Adrenal gland (tissue), 12 donors: Measurements from ENCODE around the gene IRGC. TPM values are rescaled to one million over a fixed set of nuclear protein-coding genes. Genes with fewer than 3 reads are reported as not detected.

Source experiments
- DNase-seq, 7 donors: peaks; one replicate each; pipeline ENCODE4 v3.0.0-alpha.2; 2019 to 2020
- H3K27ac ChIP-seq, 5 donors: fragments of 200-600 bp; sonication (generic) in 4 of 5; 1 replicate in 3 of 5; 2 replicates in 2 of 5; pipeline versions ENCODE4 v1.5.1 to v1.8.0; 2016 to 2020; ENCODE audit warnings: mild to moderate bottlenecking in 1 of 5
- H3K27me3 ChIP-seq: fragments of 200-600 bp; 2 replicates; pipeline ENCODE4 v1.8.0; 2021
- H3K36me3 ChIP-seq, 2 donors: fragments of 200-600 bp; replicated peaks in 1 of 2; 1 replicate in 1 of 2; 2 replicates in 1 of 2; pipeline versions ENCODE4 v1.5.1 to v1.8.0; 2018 to 2022
- H3K4me1 ChIP-seq, 2 donors: fragments of 200-600 bp; replicated peaks in 1 of 2; 1 replicate in 1 of 2; 2 replicates in 1 of 2; pipeline versions ENCODE4 v1.5.1 to v1.8.0; 2018 to 2021
- H3K4me3 ChIP-seq, 4 donors: fragments of 200-600 bp; sonication (generic) in 3 of 4; one replicate each; pipeline ENCODE4 v1.5.1; 2016 to 2018
- H3K9me3 ChIP-seq, 3 donors: fragments of 200-600 bp; sonication (generic) in 1 of 3; replicated peaks in 1 of 3; 1 replicate in 2 of 3; 2 replicates in 1 of 3; pipeline versions ENCODE4 v1.5.1 to v1.8.0; 2016 to 2021
- POLR2A ChIP-seq, 2 donors: fragments of 450-650 bp; IDR thresholded peaks; one replicate each; pipeline ENCODE4 v1.6.1; 2017; ENCODE audit warnings: antibody characterized with exemption in 2 of 2, mild to moderate bottlenecking in 2 of 2, moderate library complexity in 1 of 2
- WGBS, 4 donors: extraction: QIAGEN DNeasy Blood & Tissue Kit in 2 of 4; methylation state at CpG; one replicate each; pipeline versions ENCODE4 v1.1.5 to v1.1.7; 2013 to 2017; 5-methylcytosine and 5-hydroxymethylcytosine counted together
- intact Hi-C, 2 donors: fragments of 100-400 bp; cut with DNase I; formaldehyde crosslinking; loops; one replicate each; pipeline versions ENCODE4 v1.14.1 to v1.15.0; 2022 to 2023
- polyA plus RNA-seq, 3 donors: library from polyadenylated mRNA; stranded (reverse); fragments of 200-250 nt in 2 of 3; fragments of 350-450 nt in 1 of 3; fragmentation: Illumina TruSeq in 1 of 3; extraction: RNeasy Lipid Tissue Mini Kit (QIAGEN cat#74804) in 1 of 3; gene quantifications; one replicate each; pipeline ENCODE4 v1.2.3, GENCODE V29; 2013 to 2014
- total RNA-seq, 9 donors: library from RNA; depleted of rRNA in 4 of 9; stranded (reverse); fragments of >200 nt in 4 of 9; fragments of 120-200 nt in 1 of 9; fragmentation: NEBNext Ultra II Directional in 1 of 9; extraction: Animal tissue kit (Norgen Biotek cat#: 25700) in 1 of 9; gene quantifications; one replicate each; pipeline versions ENCODE4 v1.1.0 to v1.2.4, GENCODE V29; 2013 to 2023
- TF ChIP-seq, protein P1 (sequence below), 6 experiments: fragments of 450-650 bp in 4 of 6; fragments of 200-600 bp in 2 of 6; sonication (generic) in 1 of 6; IDR thresholded peaks; 1 replicate in 5 of 6; 2 replicates in 1 of 6; pipeline versions ENCODE4 v1.5.1 to v1.8.0; 2016 to 2021; ENCODE audit warnings: antibody characterized with exemption in 6 of 6, mild to moderate bottlenecking in 2 of 6, moderate library complexity in 1 of 6
- donor health status: healthy with polysubstance abuse.
- donor health status: Bipolar disorder and iron deficiency.
- donor health status: DM: yes; HTN: yes; CAD: no.
- donor health status: DM: no; HTN: no; CAD: no.
- donor health status: DM: no; HTN: no; CAD: no.
- donor health status: DM: yes; HTN: yes; CAD: no.

IRGC gene
- total and polyA plus RNA-seq, 12 donors, result not detected

DNA sequence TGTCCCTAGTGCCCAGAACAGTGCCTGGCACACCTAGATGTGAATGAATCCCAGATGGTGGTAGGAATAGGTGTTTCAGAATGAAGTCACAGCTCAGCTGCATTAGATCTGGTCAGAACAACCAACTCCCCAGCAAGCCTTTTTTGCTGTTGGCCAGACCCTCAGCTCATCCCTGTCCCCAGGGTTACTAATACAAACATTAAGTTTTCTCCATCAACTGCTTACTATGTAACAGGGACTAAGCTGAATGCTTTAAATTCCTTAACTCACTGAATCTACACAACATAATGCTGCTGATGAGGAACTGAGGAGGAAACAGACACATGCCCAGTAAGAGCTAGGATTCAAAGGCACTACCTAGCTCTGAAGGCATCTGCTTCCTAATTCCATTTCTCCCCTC is 20.1 kb downstream of the IRGC start:
- intact Hi-C loops, result no loop called here
- TF ChIP-seq POLR2A (IDR thresholded peaks at IDR 0.05), result no peak
- TF ChIP-seq, protein P1, sequence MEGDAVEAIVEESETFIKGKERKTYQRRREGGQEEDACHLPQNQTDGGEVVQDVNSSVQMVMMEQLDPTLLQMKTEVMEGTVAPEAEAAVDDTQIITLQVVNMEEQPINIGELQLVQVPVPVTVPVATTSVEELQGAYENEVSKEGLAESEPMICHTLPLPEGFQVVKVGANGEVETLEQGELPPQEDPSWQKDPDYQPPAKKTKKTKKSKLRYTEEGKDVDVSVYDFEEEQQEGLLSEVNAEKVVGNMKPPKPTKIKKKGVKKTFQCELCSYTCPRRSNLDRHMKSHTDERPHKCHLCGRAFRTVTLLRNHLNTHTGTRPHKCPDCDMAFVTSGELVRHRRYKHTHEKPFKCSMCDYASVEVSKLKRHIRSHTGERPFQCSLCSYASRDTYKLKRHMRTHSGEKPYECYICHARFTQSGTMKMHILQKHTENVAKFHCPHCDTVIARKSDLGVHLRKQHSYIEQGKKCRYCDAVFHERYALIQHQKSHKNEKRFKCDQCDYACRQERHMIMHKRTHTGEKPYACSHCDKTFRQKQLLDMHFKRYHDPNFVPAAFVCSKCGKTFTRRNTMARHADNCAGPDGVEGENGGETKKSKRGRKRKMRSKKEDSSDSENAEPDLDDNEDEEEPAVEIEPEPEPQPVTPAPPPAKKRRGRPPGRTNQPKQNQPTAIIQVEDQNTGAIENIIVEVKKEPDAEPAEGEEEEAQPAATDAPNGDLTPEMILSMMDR (IDR thresholded peaks at IDR 0.05), result no peak
- Histone ChIP-seq H3K4me3 (no peak overlapping the region), H3K9me3 (no peaks in the 10 kb centered on the region), H3K4me1 (no peaks in the 10 kb centered on the region), H3K36me3 (peaks cover 0 to 88% of the 10 kb centered on the region in 2 donors), H3K27ac (no peak overlapping the region), H3K27me3 (no peaks in the 10 kb centered on the region)
- no peak for DNase-seq

DNA sequence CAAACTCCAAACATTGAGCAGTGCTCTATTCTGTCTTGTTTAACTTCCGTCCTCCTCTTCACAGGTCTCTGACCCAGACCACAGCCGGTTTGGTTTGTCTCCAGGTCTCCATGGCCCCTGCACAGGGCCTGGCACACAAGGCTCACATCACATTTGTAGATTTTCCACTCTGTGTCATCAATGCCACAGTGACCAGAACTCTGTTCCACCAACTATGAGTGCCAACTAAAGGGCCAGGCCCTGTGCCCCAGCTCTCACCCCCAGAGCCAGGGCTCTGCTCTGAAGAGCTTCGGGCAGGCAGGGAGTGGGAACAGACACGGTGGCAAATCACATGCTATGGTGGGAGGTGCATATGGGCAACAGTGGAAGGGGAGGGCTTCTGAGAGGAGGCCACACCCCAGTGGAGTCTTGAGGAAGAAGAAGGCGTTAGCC is 22.9 kb downstream of the IRGC start:
- TF ChIP-seq POLR2A (IDR thresholded peaks at IDR 0.05), result no peak
- TF ChIP-seq, protein P1 (IDR thresholded peaks at IDR 0.05), result no peak
- H3K27me3 ChIP-seq, result no peaks in the 10 kb centered on the region
- WGBS, 4 donors, result 67 to 71% (median 69%) methylated on average over 5 of the region's 5 CpGs
- no peaks in the 10 kb centered on the region for H3K9me3 ChIP-seq
- intact Hi-C loops, result no loop called here
- no peak overlapping the region for H3K27ac ChIP-seq
- DNase-seq, result no peak
- H3K4me3 ChIP-seq, result no peak overlapping the region
- H3K36me3 ChIP-seq, result peaks cover 0 to 81% of the 10 kb centered on the region in 2 donors
- no peaks in the 10 kb centered on the region for H3K4me1 ChIP-seq

DNA sequence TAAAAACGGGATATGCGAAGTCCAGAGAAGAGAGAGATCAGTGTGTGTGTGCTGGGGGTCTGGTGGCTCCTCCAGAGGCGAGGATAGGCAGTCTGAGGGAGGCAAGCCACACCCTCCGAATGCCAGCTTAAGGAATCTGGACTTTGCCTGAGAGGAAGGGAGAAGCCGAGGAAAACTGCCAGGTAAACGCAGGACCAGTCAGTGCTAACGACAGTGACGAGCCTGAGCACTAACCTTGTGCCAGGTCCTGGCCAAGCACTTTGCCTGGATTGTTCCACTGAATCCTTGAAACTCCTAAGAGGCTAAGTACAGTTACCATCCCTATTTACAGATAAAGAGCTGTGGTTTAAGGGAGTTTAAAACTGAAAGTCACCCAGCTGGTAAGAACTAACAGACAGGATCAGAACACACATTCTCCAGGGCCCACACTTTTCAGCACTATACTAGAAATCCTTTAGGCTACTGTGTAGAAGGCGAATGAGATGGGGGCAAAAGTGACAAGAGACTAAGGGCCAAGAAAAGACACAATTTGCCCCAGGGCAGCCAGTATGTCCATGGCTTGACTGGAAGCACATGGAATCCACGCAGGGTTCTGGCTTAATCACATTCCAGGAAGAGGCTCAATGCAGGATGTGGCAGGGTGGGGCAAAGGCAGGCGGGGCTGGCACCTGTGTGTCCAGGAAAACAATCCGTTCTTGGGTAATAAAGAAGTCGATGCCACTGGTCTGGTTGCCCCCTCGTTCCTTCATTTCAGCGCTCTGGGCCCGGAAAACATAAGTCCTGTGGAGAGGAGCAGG is 23.8 kb downstream of the IRGC start:
- no peak for TF ChIP-seq POLR2A (IDR thresholded peaks at IDR 0.05)
- TF ChIP-seq, protein P1 (IDR thresholded peaks at IDR 0.05), result no peak
- Histone ChIP-seq H3K9me3 (no peaks in the 10 kb centered on the region), H3K4me1 (no peaks in the 10 kb centered on the region), H3K36me3 (peaks cover 0 to 82% of the 10 kb centered on the region in 2 donors), H3K27ac (no peak overlapping the region), H3K4me3 (no peak overlapping the region), H3K27me3 (no peaks in the 10 kb centered on the region)
- intact Hi-C loops, result no loop called here
- WGBS, 4 donors, result 83 to 88% (median 84%) methylated on average over 16 of the region's 16 CpGs
- no peak for DNase-seq

DNA sequence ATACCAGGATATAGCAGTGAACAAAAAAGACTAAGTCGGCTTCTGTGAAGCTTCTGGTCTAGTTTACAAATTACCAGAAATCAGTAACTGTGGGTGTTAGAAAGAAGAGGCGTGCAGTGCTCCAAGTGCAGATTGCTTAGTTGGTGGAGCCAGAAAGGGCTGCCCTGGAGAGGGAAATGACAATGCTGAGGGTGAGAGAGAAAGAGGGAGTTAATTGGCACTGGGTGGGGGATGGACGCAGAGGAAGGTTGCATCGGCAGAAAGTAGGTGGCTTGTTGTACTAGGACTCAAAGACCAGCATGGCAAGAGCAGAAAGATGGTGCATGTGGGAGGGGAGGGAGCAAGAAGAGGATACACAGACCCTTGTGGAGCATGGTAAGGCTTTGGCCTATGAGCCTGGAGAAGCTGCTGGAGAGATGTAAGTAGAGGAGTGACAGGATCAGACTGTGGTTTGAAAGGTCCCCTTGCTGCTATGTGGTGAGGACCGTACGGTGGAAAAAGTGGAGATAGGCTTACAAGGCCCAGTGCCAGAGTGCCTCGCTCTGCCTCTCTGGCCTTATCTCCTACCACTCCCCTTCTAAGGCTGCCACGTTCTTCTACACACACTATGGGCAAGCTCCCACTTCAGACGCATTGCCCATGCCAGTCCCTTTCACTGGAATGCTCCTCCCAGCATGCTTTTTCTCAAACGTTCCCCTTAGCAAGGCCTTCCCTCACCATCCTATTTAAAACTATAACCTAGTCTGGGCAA is 25.4 kb downstream of the IRGC start:
- Histone ChIP-seq H3K27ac (no peak overlapping the region), H3K27me3 (no peaks in the 10 kb centered on the region), H3K4me3 (no peak overlapping the region), H3K4me1 (no peaks in the 10 kb centered on the region), H3K9me3 (no peaks in the 10 kb centered on the region), H3K36me3 (peaks cover 0 to 88% of the 10 kb centered on the region in 2 donors)
- no peak for DNase-seq
- no peak for TF ChIP-seq POLR2A (IDR thresholded peaks at IDR 0.05)
- TF ChIP-seq, protein P1 (IDR thresholded peaks at IDR 0.05), result no peak
- WGBS, 4 donors, result 90 to 92% (median 92%) methylated on average over 10 of the region's 10 CpGs
- intact Hi-C loops, result no loop called here
